GM12874 (cell line): Measurements from ENCODE around the gene CYB5B.

Source experiments
- CTCF ChIP-seq: IDR thresholded peaks from 2 replicates; pipeline ENCODE4 v1.5.1; 2011; ENCODE audit warnings: low read depth, mild to moderate bottlenecking, control low read depth, low read length, moderate library complexity; ENCODE audit not compliant: insufficient read depth

The CYB5B gene

GRCh38 chr16:69404275-69404805 is 20.1 kb upstream of the CYB5B start:
- TF ChIP-seq CTCF = no peak

- no peak for TF ChIP-seq CTCF
Observed at GRCh38 chr16:69405326-69405725, 19.1 kb upstream of the CYB5B start.

- TF ChIP-seq CTCF = no peak
Observed at GRCh38 chr16:69405757-69406156, 18.7 kb upstream of the CYB5B start.

GRCh38 chr16:69406780-69407331 is 17.6 kb upstream of the CYB5B start:
- TF ChIP-seq CTCF = no peak

GRCh38 chr16:69407702-69408323 is 16.6 kb upstream of the CYB5B start:
- no peak for TF ChIP-seq CTCF

GRCh38 chr16:69408475-69408874 is 15.9 kb upstream of the CYB5B start:
- no peak for TF ChIP-seq CTCF

GRCh38 chr16:69410219-69410990 is 14.0 kb upstream of the CYB5B start:
- TF ChIP-seq CTCF = no peak
